ENCODE measurements around the gene EBF4.

GRCh38 chr20:2729251-2729713, 36.7 kb downstream of the EBF4 start:
- TF ChIP-seq, protein P1, sequence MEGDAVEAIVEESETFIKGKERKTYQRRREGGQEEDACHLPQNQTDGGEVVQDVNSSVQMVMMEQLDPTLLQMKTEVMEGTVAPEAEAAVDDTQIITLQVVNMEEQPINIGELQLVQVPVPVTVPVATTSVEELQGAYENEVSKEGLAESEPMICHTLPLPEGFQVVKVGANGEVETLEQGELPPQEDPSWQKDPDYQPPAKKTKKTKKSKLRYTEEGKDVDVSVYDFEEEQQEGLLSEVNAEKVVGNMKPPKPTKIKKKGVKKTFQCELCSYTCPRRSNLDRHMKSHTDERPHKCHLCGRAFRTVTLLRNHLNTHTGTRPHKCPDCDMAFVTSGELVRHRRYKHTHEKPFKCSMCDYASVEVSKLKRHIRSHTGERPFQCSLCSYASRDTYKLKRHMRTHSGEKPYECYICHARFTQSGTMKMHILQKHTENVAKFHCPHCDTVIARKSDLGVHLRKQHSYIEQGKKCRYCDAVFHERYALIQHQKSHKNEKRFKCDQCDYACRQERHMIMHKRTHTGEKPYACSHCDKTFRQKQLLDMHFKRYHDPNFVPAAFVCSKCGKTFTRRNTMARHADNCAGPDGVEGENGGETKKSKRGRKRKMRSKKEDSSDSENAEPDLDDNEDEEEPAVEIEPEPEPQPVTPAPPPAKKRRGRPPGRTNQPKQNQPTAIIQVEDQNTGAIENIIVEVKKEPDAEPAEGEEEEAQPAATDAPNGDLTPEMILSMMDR (conservative IDR thresholded peaks at IDR 0.05 in 1 of 2, IDR thresholded peaks at IDR 0.05 in 1 of 2; ENCODE audit: extremely low read depth in 1 of 2, insufficient read depth in 1 of 2, low read depth in 1 of 2, low read length in 2 of 2) = no peak
- TF ChIP-seq EZH2 (IDR thresholded peaks at IDR 0.05; ENCODE audit: borderline replicate concordance, low read length) = no peak

Data from mammary epithelial cell (primary cell).